ENCODE measurements around the gene ASAP3.

ASAP3 gene

GRCh38 chr1:23524163-23524562 is 40.2 kb upstream of the ASAP3 start (continued):
- TF ChIP-seq ZNF658 (tag by site-specific recombination; IDR thresholded peaks at IDR 0.05), result no peak
- TF ChIP-seq, protein P1, sequence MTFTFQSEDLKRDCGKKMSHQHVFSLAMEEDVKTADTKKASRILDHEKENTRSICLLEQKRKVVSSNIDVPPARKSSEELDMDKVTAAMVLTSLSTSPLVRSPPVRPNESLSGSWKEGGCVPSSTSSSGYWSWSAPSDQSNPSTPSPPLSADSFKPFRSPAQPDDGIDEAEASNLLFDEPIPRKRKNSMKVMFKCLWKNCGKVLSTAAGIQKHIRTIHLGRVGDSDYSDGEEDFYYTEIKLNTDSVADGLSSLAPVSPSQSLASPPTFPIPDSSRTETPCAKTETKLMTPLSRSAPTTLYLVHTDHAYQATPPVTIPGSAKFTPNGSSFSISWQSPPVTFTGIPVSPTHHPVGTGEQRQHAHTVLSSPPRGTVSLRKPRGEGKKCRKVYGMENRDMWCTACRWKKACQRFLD (tag by site-specific recombination; IDR thresholded peaks at IDR 0.05), result no peak
- TF ChIP-seq ZNF391 (tag by site-specific recombination; IDR thresholded peaks at IDR 0.05; ENCODE audit: borderline replicate concordance, low read depth), result no peak
- no peak for TF ChIP-seq ZNF214 (tag by site-specific recombination; IDR thresholded peaks at IDR 0.05; ENCODE audit: borderline replicate concordance)
- no peak for TF ChIP-seq ZNF639 (tag by site-specific recombination; IDR thresholded peaks at IDR 0.05)
- no peak for TF ChIP-seq ZNF266 (tag by site-specific recombination; IDR thresholded peaks at IDR 0.05; ENCODE audit: low read depth)
- no peak for TF ChIP-seq ZNF473 (tag by site-specific recombination; IDR thresholded peaks at IDR 0.05)
- TF ChIP-seq HOXD13 (CRISPR knock-in tag; IDR thresholded peaks at IDR 0.05; ENCODE audit: borderline replicate concordance), result no peak
- TF ChIP-seq ZNF121 (tag by site-specific recombination; IDR thresholded peaks at IDR 0.05), result no peak

DNA sequence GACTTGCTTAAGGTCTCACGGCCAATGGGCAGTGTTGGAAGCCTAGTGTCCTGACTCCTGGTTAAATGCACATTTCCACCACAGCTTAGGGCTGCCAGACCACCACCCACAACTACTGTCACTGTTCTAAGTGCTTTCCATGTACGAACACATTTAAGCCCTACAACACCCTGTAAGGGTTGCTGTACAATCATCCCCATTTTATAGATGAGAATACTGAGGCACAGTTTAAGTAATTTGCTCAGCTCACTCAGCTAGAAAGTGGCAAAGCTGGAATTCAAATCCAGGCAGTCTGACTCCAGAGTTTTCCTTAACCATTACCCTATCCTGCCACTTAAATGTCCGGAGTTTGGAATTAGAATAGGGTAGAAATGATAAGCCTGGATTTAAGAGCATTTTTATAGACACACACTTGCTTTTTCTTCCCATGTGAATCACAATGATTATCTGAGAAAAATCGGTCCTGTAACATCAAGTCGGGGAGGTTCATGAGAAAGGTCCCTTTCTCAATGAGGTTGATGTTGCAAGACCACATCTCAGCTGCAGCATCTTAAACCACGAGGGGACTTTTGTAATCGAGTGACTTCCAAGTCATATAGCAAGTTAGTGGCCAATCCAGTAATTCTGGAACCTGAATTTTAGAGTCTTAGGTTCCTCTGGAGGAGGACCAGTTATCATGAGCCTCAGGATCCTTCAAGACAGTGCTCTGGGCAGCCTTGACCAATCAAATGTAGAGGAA is 38.4 kb upstream of the ASAP3 start:
- CTCF ChIA-PET, result interaction anchor here (0.6 kb wide), 1 partner anchor 423 kb away, joined by 4 read pairs; no protein-coding TSS in a partner anchor
- peaks cover 9% of the 10 kb centered on the region for H3K4me1 ChIP-seq (ENCODE audit: control insufficient read depth, insufficient read depth, low read length)

DNA sequence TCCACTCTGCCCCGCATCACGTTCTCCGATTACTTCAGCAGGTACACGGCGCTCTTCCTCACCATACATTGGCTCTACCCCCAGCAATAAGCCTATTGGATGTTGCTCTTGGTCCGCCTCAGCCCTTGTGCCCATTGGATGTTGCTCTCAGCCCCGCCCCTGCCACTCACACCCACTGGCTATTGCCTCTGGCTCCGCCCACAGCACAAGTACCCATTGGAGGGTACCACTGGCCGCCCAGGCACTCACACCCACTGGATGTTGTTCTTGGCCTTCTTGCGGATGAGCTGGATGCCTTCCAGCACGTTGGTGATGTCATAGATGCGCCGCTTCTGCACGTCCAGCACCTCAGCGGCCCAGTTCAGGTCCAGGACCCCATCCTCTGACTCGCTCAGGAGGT is 37.6 kb upstream of the ASAP3 start:
- CTCF ChIA-PET, result interaction anchor here (0.9 kb wide), 1 partner anchor 25 kb away, joined by 3 read pairs; no protein-coding TSS in a partner anchor
- no peak for TF ChIP-seq ZNF621 (tag by site-specific recombination; IDR thresholded peaks at IDR 0.05)
- peak; percentile 80 for TF ChIP-seq SP2 (tag by site-specific recombination; IDR thresholded peaks at IDR 0.05)
- TF ChIP-seq ZNF311 (tag by site-specific recombination; IDR thresholded peaks at IDR 0.05; ENCODE audit: borderline replicate concordance), result no peak
- no peak for TF ChIP-seq ZFP69B (tag by site-specific recombination; IDR thresholded peaks at IDR 0.05)
- TF ChIP-seq KLF16 (tag by site-specific recombination; IDR thresholded peaks at IDR 0.05), result no peak
- TF ChIP-seq ZNF146 (tag by site-specific recombination; IDR thresholded peaks at IDR 0.05), result no peak
- TF ChIP-seq, protein P2, sequence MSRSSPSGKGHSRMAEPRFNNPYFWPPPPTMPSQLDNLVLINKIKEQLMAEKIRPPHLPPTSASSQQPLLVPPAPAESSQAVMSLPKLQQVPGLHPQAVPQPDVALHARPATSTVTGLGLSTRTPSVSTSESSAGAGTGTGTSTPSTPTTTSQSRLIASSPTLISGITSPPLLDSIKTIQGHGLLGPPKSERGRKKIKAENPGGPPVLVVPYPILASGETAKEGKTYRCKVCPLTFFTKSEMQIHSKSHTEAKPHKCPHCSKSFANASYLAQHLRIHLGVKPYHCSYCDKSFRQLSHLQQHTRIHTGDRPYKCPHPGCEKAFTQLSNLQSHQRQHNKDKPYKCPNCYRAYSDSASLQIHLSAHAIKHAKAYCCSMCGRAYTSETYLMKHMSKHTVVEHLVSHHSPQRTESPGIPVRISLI (tag by site-specific recombination; IDR thresholded peaks at IDR 0.05), result no peak
- no peak for TF ChIP-seq ZNF549 (tag by site-specific recombination; IDR thresholded peaks at IDR 0.05)
- TF ChIP-seq ZNF785 (tag by site-specific recombination; IDR thresholded peaks at IDR 0.05), result no peak
- TF ChIP-seq ZNF610 (tag by site-specific recombination; IDR thresholded peaks at IDR 0.05; ENCODE audit: borderline replicate concordance), result no peak
- TF ChIP-seq ZNF350 (tag by site-specific recombination; IDR thresholded peaks at IDR 0.05), result no peak
- TF ChIP-seq ZNF561 (tag by site-specific recombination; IDR thresholded peaks at IDR 0.05; ENCODE audit: borderline replicate concordance), result no peak
- TF ChIP-seq, protein P3, sequence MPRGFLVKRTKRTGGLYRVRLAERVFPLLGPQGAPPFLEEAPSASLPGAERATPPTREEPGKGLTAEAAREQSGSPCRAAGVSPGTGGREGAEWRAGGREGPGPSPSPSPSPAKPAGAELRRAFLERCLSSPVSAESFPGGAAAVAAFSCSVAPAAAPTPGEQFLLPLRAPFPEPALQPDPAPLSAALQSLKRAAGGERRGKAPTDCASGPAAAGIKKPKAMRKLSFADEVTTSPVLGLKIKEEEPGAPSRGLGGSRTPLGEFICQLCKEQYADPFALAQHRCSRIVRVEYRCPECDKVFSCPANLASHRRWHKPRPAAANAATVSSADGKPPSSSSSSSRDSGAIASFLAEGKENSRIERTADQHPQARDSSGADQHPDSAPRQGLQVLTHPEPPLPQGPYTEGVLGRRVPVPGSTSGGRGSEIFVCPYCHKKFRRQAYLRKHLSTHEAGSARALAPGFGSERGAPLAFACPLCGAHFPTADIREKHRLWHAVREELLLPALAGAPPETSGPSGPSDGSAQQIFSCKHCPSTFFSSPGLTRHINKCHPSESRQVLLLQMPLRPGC (tag by site-specific recombination; IDR thresholded peaks at IDR 0.05), result no peak
- TF ChIP-seq FEZF1 (tag by site-specific recombination; IDR thresholded peaks at IDR 0.05), result no peak
- TF ChIP-seq CTCF (tag by site-specific recombination; IDR thresholded peaks at IDR 0.05), result no peak
- no peak for TF ChIP-seq ZNF707 (tag by site-specific recombination; IDR thresholded peaks at IDR 0.05)

More for the DNA sequence above, 38.4 kb upstream of the ASAP3 start:
- POLR2A ChIA-PET, result no interaction called here
- Histone ChIP-seq H3K27ac (ENCODE audit: extremely low read depth, low read depth, low read length) (no peak overlapping the region), H3K36me3 (ENCODE audit: control insufficient read depth in 2 of 2, insufficient read depth in 1 of 2, low read length in 2 of 2) (peaks cover 11 to 79% of the 10 kb centered on the region in 2 experiments; a peak in 2 of 3 replicates), H3K9me3 (ENCODE audit: control insufficient read depth, insufficient read depth, low read depth, low read length) (no peaks in the 10 kb centered on the region), H3K4me3 (ENCODE audit: low read depth, low read length) (no peak overlapping the region)
- TF ChIP-seq ZNF132 (tag by site-specific recombination; IDR thresholded peaks at IDR 0.05; ENCODE audit: borderline replicate concordance) (no peak), KLF1 (tag by site-specific recombination; IDR thresholded peaks at IDR 0.05) (0 out of 2 replicates have a peak, but pooled peaks have one; percentile 2), ZNF701 (tag by site-specific recombination; IDR thresholded peaks at IDR 0.05) (no peak)

More for the DNA sequence above, 37.6 kb upstream of the ASAP3 start:
- POLR2A ChIA-PET, result no interaction called here
- no peak overlapping the region for H3K4me3 ChIP-seq (ENCODE audit: low read depth, low read length)
- H3K9me3 ChIP-seq (ENCODE audit: control insufficient read depth, insufficient read depth, low read depth, low read length), result no peaks in the 10 kb centered on the region
- no peak overlapping the region for H3K27ac ChIP-seq (ENCODE audit: extremely low read depth, low read depth, low read length)
- peaks cover 9% of the 10 kb centered on the region for H3K4me1 ChIP-seq (ENCODE audit: control insufficient read depth, insufficient read depth, low read length)
- H3K36me3 ChIP-seq (ENCODE audit: control insufficient read depth in 2 of 2, insufficient read depth in 1 of 2, low read length in 2 of 2), result peaks cover 11 to 79% of the 10 kb centered on the region in 2 experiments; a peak in 2 of 3 replicates
